HepG2 (cell line): Measurements from ENCODE around the gene PRR12. TPM values are rescaled to one million over a fixed set of nuclear protein-coding genes. Genes with fewer than 3 reads are reported as not detected.

Source experiments
- ATAC-seq: fragments of 200-7000 bp; cut with Tn5 transposase; 3 replicates; pipeline ENCODE4 v1.9.1; 2020; ENCODE audit warnings: mild to moderate bottlenecking, moderate library complexity
- BruUV-seq: library from RNA; stranded (reverse); fragments of 400-500 nt; replicated peaks from 2 replicates; lab custom pipeline; 2021; lab: Mats Ljungman, UMichigan
- CTCF ChIA-PET: fragments of 300-600 bp; formaldehyde crosslinking; extraction: SDS; loops from one replicate; lab custom pipeline; 2021; ENCODE audit warnings: low total read pairs, inconsistent platforms, low intra/inter-chr PET ratio; lab: Yijun Ruan, JAX
- POLR2A ChIA-PET: fragments of 350-600 bp; sonication (Branson Sonifier 250); formaldehyde crosslinking; loops from one replicate; lab custom pipeline; 2020; ENCODE audit warnings: antibody characterized with exemption, inconsistent platforms; lab: Yijun Ruan, JAX
- DNase-seq: peaks from one replicate; pipeline ENCODE4 v3.0.0-alpha.2; 2015; ENCODE audit warnings: low spot score
- FAIRE-seq: peaks from 3 replicates; lab custom pipeline; 2011; peaks lifted over from hg19 to GRCh38; lab: Jason Lieb, UNC
- H2AFZ ChIP-seq: one replicate; pipeline ENCODE4 v1.6.1; 2011; ENCODE audit warnings: low read length, inconsistent platforms
- H3K27ac ChIP-seq: fragments of 300-600 bp; 3 replicates; pipeline ENCODE4 v1.8.0; 2011; ENCODE audit warnings: mixed run types, mild to moderate bottlenecking, mixed read lengths, low read length, inconsistent platforms; ENCODE audit not compliant: insufficient read depth; ENCODE audit errors: extremely low read length
- H3K27me3 ChIP-seq, 2 experiments: fragments of 200-600 bp in 1 of 2; 2 replicates in 1 of 2; 3 replicates in 1 of 2; pipeline versions ENCODE4 v1.6.0 to v1.8.0; 2011; ENCODE audit warnings: low read length in 2 of 2, mild to moderate bottlenecking in 2 of 2, moderate library complexity in 2 of 2, inconsistent platforms in 1 of 2; ENCODE audit not compliant: insufficient read depth in 2 of 2, control insufficient read depth in 1 of 2
- H3K36me3 ChIP-seq, 2 experiments: fragments of 200-600 bp in 1 of 2; replicated peaks in 1 of 2; 2 replicates in 1 of 2; 3 replicates in 1 of 2; pipeline versions ENCODE4 v1.5.1 to v1.8.0; 2011; ENCODE audit warnings: low read length in 2 of 2, inconsistent platforms in 1 of 2; ENCODE audit not compliant: insufficient read depth in 2 of 2, control insufficient read depth in 1 of 2
- H3K4me1 ChIP-seq: 2 replicates; pipeline ENCODE4 v1.5.1; 2012; ENCODE audit warnings: low read length, inconsistent platforms; ENCODE audit not compliant: insufficient read depth
- H3K4me2 ChIP-seq: 2 replicates; pipeline ENCODE4 v1.6.0; 2011; ENCODE audit warnings: low read depth, low read length, inconsistent platforms
- H3K4me3 ChIP-seq, 3 experiments: fragments of 200-600 bp in 1 of 3; sonication (generic), shearing (Covaris generic) in 1 of 3; replicated peaks in 1 of 3; 2 replicates each; pipeline ENCODE4 v1.5.1; 2011 to 2016; ENCODE audit warnings: low read length in 3 of 3, inconsistent platforms in 2 of 3, low read depth in 2 of 3, mild to moderate bottlenecking in 2 of 3, control low read depth in 1 of 3, mixed read lengths in 1 of 3; ENCODE audit not compliant: insufficient read depth in 1 of 3
- H3K79me2 ChIP-seq: one replicate; pipeline ENCODE4 v1.6.1; 2011; ENCODE audit warnings: low read length, inconsistent platforms; ENCODE audit not compliant: insufficient read depth
- H3K9ac ChIP-seq: 2 replicates; pipeline ENCODE4 v1.6.0; 2011; ENCODE audit warnings: mild to moderate bottlenecking, low read depth, low read length, inconsistent platforms; ENCODE audit not compliant: insufficient read depth
- H3K9me3 ChIP-seq: 2 replicates; pipeline ENCODE4 v1.5.1; 2012; ENCODE audit warnings: mild to moderate bottlenecking, low read length
- H4K20me1 ChIP-seq: 2 replicates; pipeline ENCODE4 v1.6.0; 2011; ENCODE audit warnings: inconsistent platforms, mild to moderate bottlenecking, low read length, moderate library complexity; ENCODE audit not compliant: insufficient read depth
- AGO2 ChIP-seq: fragments of 200-400 bp; formaldehyde crosslinking; optimal IDR thresholded peaks from 2 replicates; pipeline ENCODE3; 2017; ENCODE audit warnings: mild to moderate bottlenecking, low read depth, low read length, moderate library complexity
- EED ChIP-seq: sonication (generic); formaldehyde crosslinking; IDR thresholded peaks from 2 replicates; pipeline ENCODE4 v1.5.0; 2020; ENCODE audit warnings: mild to moderate bottlenecking, missing genetic modification reagents
- RBFOX2 ChIP-seq: fragments of 200-400 bp; formaldehyde crosslinking; IDR thresholded peaks from 2 replicates; pipeline ENCODE4 v1.6.1; 2017; ENCODE audit warnings: low read depth, mild to moderate bottlenecking, low read length
- SP5 ChIP-seq: IDR thresholded peaks from 2 replicates; pipeline ENCODE4 v1.6.1; 2016; ENCODE audit warnings: low read depth, borderline replicate concordance
- ZNF577 ChIP-seq: sonication (generic); formaldehyde crosslinking; IDR thresholded peaks from 2 replicates; pipeline ENCODE4 v1.4.0; 2020; ENCODE audit warnings: mild to moderate bottlenecking, low read depth, missing genetic modification reagents, borderline replicate concordance
- WGBS: methylation state at CpG from one replicate; pipeline ENCODE4 v1.1.6; 2017; ENCODE audit warnings: low lambda C conversion rate; 5-methylcytosine and 5-hydroxymethylcytosine counted together
- in situ Hi-C: cut with HindIII; loops from 2 replicates; pipeline ENCODE4 v1.10.0; 2017; ENCODE audit warnings: low pct_unique_long_range_greater_than_20kb; ENCODE audit not compliant: extremely low pct_ligation_motif_present
- intact Hi-C: fragments of 100-400 bp; cut with micrococcal nuclease; formaldehyde crosslinking; loops from one replicate; pipeline ENCODE4 v1.10.0; 2022; ENCODE audit not compliant: unreplicated experiment
- polyA plus RNA-seq, 8 experiments: library from polyadenylated mRNA; depleted of rRNA in 3 of 8; stranded (reverse) in 7 of 8; unstranded in 1 of 8; fragments of >200 nt; fragmentation: Illumina TruSeq in 4 of 8; extraction: Trizol in 4 of 8; gene quantifications; 2 replicates each; pipeline versions ENCODE4 v1.2.1 to v1.2.3, GENCODE V29; 2011 to 2016; ENCODE audit warnings: low read depth in 4 of 8, missing spikeins in 1 of 8, mixed read lengths in 1 of 8; ENCODE audit not compliant: insufficient read depth in 1 of 8
- total RNA-seq, 5 experiments: library from RNA; depleted of rRNA; stranded (reverse); fragments of >200 nt; fragmentation: Illumina TruSeq; extraction: Trizol; gene quantifications; 2 replicates each; pipeline ENCODE4 v1.2.3, GENCODE V29; 2016; ENCODE audit warnings: low read depth in 1 of 5

PRR12 gene
- total and polyA plus RNA-seq, 2 of the 13 experiments (the other 11 are each of a cell fraction or from before 2014, with no cell fraction given) = 0.62 to 1.5 TPM

DNA sequence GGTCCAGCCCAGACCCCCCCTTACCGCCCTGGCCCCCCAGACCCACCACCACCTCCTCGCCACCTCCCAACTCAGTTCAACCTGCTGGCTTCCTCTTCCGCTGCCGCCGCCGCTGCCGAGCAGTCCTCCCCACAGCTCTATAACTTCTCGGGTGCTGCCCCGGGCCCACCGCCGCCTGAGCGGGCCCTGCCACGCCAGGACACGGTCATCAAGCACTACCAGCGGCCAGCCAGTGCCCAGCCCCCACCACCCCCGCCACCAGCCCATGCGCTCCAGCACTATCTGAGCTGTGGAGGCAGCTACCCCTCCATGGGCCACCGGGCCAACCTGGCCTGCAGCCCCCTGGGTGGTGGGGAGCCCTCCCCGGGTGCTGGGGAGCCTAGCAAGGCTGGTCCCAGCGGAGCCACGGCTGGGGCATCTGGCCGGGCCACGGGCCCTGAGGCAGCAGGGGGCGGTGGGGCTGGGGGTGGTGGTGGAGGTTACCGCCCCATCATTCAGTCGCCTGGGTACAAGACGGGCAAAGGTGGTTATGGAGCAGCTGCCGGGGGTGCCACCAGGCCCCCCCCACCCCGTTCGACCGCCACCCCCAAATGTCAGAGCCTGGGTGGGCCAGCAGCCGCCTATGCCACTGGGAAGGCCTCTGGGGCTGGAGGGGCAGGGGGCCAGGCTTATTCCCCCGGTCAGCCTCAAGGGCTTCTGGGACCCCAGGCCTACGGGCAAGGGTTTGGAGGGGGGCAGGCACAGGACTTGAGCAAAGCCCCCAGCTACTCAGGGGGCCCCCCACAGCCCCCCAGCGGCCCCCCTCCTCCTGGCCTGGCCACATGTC lies 4.2 kb downstream of the PRR12 start:
- in situ Hi-C loops (loop anchor here (10.0 kb wide), 1 partner anchor 80 kb away; the partner anchor contains the start of gene PRMT1), intact Hi-C loops (no loop called here)
- H3K9me3 ChIP-seq = no peaks in the 10 kb centered on the region
- peaks cover 15% of the 10 kb centered on the region for H3K79me2 ChIP-seq
- DNase-seq = no peak
- no peak overlapping the region for H3K27ac ChIP-seq
- 99% methylated on average over 15 of the region's 35 CpGs for WGBS
- no peak overlapping the region for H2AFZ ChIP-seq
- 0 out of 2 replicates have a peak, but pooled peaks cover 5% of the 10 kb centered on the region for H4K20me1 ChIP-seq
- no peak for ATAC-seq
- peaks cover 6 to 34% of the 10 kb centered on the region in 2 experiments; a peak in 4 of 5 replicates for H3K36me3 ChIP-seq
- BruUV-seq = no TSS peak
- TF ChIP-seq SP5 (CRISPR knock-in tag) (no peak), RBFOX2 (0 out of 2 replicates have a peak, but pooled peaks have one; percentile 8), EED (CRISPR knock-in tag) (no peak)
- H3K27me3 ChIP-seq = no peaks in the 10 kb centered on the region
- ChIA-PET POLR2A (no interaction called here), CTCF (no interaction called here)
- H3K9ac ChIP-seq = no peak overlapping the region
- FAIRE-seq = no peak
- no peak overlapping the region for H3K4me2 ChIP-seq
- no peak overlapping the region for H3K4me3 ChIP-seq
- H3K4me1 ChIP-seq = peaks cover 16% of the 10 kb centered on the region

DNA sequence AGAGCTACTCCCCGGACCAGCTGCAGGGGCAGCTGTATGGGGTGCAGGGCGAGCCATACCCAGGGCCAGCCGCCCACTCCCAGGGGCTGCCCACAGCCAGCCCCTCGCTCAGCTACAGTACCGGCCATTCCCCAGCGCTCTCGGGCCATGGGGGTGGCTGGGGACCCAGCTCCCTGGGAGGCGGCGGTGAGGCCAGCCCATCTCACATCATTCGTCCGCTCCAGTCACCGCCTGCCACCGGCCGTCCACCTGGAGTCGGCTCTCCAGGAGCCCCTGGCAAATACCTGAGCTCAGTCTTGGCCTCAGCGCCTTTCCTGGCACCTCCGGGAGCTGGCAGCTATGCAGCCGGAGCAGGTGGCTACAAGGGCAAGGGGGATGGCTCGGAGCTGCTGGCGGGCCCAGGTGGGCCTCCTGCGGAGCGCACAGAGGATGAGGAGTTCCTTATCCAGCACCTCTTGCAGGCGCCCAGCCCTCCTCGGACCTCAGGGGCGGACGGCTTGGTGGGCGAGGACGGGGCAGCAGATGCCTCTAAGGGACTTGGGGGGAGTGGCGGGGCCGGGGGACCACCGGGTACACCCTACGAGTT lies 4.9 kb downstream of the PRR12 start:
- in situ Hi-C loops (loop anchor here (10.0 kb wide), 1 partner anchor 79 kb away; the partner anchor contains the start of gene PRMT1), intact Hi-C loops (no loop called here)
- DNase-seq (no peak), FAIRE-seq (no peak), ATAC-seq (no peak)
- peaks cover 15% of the 10 kb centered on the region for H3K79me2 ChIP-seq
- no peak overlapping the region for H3K4me2 ChIP-seq
- no peak overlapping the region for H3K9ac ChIP-seq
- ChIA-PET POLR2A (interaction anchor here (0.9 kb wide), 1 partner anchor 46 kb away, joined by 4 read pairs; the partner anchor contains the start of gene SCAF1), CTCF (no interaction called here)
- H3K36me3 ChIP-seq = peaks cover 6 to 35% of the 10 kb centered on the region in 2 experiments; a peak in 4 of 5 replicates
- no peak overlapping the region for H3K4me3 ChIP-seq
- peaks cover 16% of the 10 kb centered on the region for H3K4me1 ChIP-seq
- H3K9me3 ChIP-seq = no peaks in the 10 kb centered on the region
- 0 out of 2 replicates have a peak, but pooled peaks cover 5% of the 10 kb centered on the region for H4K20me1 ChIP-seq
- no peak for TF ChIP-seq ZNF577 (CRISPR knock-in tag)
- TF ChIP-seq RBFOX2 = peak; percentile 62; the same call in 1 of the 2 replicates
- peak; percentile 58 for TF ChIP-seq AGO2
- no peaks in the 10 kb centered on the region for H3K27me3 ChIP-seq
- WGBS = 98% methylated on average over 24 of the region's 32 CpGs
- no TSS peak for BruUV-seq
- no peak overlapping the region for H3K27ac ChIP-seq
- H2AFZ ChIP-seq = no peak overlapping the region
